SW480 (cell line): ENCODE data around the gene P2RX4.
A peak's percentile ranks its signal among the peaks of the same experiment; 100 is the strongest.
"Not testable (repeated sequence)": the region's sequence is repeated elsewhere in the genome, so short reads cannot be mapped to it uniquely, and the experiment has no call there.

ENCODE experiments used
- DNase-seq: peaks from one replicate; pipeline ENCODE4 v3.0.0-alpha.2; 2016; ENCODE audit warnings: low spot score

Gene P2RX4, protein sequence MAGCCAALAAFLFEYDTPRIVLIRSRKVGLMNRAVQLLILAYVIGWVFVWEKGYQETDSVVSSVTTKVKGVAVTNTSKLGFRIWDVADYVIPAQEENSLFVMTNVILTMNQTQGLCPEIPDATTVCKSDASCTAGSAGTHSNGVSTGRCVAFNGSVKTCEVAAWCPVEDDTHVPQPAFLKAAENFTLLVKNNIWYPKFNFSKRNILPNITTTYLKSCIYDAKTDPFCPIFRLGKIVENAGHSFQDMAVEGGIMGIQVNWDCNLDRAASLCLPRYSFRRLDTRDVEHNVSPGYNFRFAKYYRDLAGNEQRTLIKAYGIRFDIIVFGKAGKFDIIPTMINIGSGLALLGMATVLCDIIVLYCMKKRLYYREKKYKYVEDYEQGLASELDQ

GRCh38 chr12:121209624-121210572 is at the start of gene P2RX4:
P2RX4 (plus strand) TSS chr12:121210129; CDS start chr12:121210165, 36 bp downstream.
- DNase-seq: peak; percentile 79

DNA sequence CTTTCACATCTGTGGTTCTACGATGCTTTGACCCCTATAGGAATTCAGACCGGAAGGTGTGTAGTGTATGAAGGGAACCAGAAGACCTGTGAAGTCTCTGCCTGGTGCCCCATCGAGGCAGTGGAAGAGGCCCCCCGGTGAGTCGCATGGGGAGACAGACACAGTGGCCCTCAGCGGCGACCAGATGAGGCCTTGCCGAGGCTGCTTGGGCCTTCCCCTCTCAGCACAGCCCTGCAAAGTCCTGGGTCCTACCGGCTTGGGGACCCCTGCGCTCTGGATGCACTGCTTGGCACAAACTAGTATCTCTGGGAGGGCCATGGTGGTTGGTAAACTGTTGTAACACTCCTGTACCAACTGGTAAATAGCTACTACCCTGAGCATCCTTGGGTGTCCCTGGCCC is 47.5 kb upstream of the P2RX4 start:
- no peak for DNase-seq

- DNase-seq: no peak
Measured at GRCh38 chr12:121162985-121163384, 46.9 kb upstream of the P2RX4 start.

DNA sequence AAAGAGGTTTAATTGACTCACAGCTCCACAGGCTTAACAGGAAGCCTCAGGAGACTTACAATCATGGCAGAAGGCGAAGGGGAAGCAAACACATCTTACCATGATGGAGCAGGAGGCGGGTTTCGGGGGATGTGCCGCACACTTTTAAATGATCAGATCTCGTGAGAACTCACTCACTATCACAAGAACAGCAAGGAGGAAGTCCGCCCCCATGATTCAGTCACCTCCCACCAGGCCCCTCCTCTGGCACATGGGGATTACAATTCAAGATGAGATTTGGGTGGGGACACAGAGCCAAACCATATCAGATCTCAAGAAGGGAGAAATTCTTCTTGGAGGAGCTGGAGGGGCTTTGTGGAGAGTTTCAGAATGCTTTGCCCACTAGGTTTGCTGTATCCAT is 45.1 kb upstream of the P2RX4 start:
- DNase-seq: not testable (repeated sequence)

DNA sequence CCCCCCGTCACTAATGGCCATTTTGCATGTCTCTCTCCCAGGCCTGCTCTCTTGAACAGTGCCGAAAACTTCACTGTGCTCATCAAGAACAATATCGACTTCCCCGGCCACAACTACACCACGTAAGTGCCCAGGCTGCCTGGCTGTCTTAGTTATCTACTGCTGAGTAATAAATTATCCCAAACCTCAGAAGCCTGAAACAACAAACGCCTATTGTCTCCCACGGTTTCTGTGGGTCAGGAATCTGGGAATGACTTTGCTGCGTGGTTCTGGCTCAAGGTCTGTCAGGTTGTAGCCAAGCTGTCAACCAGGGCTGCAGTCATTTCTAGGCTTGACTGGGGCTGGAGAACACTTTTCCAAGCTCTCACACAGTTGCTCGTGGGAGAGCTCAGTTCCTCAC is 44.6 kb upstream of the P2RX4 start:
- DNase-seq: peak; percentile 56

GRCh38 chr12:121166356-121166755 is 43.6 kb upstream of the P2RX4 start:
- DNase-seq: no peak

DNA sequence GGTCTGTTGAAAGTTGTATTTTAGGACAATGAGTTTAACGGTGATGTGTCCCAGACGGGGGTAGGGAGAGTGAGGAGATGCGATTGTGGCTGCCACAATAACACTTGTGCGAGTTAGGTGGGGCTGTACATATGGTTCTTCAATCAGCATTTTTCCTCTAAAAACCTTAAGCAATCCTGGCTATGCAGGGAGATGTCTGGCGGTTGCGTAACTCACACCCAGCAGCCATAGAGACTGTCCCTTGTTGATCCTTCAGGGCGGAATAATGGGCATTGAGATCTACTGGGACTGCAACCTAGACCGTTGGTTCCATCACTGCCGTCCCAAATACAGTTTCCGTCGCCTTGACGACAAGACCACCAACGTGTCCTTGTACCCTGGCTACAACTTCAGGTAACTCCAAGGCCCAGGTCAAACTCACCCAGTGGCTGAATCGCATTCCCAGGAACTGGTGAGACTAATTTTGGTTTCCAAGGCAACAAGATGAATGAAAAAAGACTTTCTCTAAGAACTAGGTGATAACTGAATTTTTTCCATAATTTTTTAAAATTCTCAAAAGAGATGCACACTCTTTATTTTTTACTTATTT is 42.6 kb upstream of the P2RX4 start:
- DNase-seq: no peak

- no peak for DNase-seq
Measured at GRCh38 chr12:121167951-121168350, 42.0 kb upstream of the P2RX4 start.

- no peak for DNase-seq
Measured at GRCh38 chr12:121170151-121170550, 39.8 kb upstream of the P2RX4 start.

- DNase-seq: no peak
Measured at GRCh38 chr12:121170611-121171260, 39.2 kb upstream of the P2RX4 start.

GRCh38 chr12:121172145-121172544 is 37.8 kb upstream of the P2RX4 start:
- DNase-seq: no peak

- DNase-seq: no peak
Measured at GRCh38 chr12:121175383-121176119, 34.4 kb upstream of the P2RX4 start.

DNA sequence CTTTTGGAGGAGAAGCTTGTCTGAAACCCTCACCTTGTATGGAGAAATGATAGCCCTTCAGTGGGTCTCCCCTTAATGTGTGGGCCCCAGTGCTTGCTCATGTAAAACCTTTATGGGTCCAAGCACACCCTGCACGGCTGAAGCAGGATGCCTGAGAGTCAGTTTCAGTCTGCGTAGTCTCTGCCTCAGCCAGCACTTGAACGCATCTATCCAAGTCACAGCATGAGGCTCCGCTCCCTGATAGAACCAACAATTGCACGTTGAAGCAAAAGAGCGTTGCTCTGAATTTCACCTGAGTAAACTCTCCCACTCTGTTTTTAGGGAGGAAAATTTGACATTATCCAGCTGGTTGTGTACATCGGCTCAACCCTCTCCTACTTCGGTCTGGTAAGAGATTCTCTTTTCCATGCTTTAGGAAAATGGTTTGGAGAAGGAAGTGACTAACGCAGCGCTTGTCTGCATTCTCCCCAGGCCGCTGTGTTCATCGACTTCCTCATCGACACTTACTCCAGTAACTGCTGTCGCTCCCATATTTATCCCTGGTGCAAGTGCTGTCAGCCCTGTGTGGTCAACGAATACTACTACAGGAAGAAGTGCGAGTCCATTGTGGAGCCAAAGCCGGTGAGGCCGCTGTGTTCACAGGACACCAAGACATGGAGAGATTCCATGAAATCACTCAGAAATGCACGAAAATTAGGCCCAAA is 33.0 kb upstream of the P2RX4 start:
- DNase-seq: no peak

DNA sequence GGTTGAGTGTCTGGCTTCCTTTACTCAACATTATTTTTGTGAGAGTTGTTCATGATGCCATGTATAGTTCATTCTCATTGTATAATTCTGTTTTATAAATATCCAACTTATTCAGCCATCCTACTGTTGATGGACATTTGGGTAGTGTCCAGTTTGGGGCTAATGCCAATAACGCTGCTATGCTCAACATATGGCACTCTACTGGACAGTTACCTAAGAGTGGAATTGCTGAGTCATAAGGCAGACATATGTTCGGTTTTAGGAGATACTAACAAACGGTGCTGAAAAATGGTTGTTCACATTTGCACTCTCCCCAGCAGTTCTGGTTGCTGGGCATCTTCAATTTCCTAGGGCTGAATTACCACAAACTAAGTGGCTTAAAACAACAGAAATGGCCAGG is 28.7 kb upstream of the P2RX4 start:
- no peak for DNase-seq

DNA sequence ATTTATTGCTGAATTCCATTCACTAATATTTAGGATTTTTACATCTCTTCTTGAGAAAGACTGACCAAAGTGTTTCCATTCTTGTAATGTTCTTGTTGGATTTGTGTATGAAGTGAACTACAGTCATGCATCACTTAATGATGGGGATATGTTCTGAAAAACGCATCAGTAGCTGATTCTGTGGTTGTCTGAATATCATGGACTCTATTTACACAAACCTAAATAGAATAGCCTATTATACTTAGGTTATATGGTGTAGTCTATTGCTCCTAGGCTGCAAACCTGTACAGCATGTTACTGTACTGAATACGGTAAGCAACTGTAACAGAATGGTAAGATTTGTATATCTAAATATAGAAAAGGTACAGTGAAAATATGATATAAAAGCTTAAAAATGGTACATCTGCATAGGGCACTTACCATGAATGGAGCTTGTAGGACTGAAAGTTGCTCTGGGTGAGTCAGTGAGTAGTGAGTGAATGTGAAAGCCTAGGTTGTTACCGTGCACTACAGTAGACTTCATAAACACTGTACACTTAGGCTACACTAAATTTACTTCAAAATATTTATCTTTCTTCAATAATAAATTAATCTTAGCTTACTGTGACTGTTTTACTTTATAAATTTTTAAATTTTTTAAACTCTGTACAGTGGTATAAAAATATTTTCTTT is 27.6 kb upstream of the P2RX4 start:
- no peak for DNase-seq

GRCh38 chr12:121184425-121184824 is 25.5 kb upstream of the P2RX4 start:
- DNase-seq: no peak

DNA sequence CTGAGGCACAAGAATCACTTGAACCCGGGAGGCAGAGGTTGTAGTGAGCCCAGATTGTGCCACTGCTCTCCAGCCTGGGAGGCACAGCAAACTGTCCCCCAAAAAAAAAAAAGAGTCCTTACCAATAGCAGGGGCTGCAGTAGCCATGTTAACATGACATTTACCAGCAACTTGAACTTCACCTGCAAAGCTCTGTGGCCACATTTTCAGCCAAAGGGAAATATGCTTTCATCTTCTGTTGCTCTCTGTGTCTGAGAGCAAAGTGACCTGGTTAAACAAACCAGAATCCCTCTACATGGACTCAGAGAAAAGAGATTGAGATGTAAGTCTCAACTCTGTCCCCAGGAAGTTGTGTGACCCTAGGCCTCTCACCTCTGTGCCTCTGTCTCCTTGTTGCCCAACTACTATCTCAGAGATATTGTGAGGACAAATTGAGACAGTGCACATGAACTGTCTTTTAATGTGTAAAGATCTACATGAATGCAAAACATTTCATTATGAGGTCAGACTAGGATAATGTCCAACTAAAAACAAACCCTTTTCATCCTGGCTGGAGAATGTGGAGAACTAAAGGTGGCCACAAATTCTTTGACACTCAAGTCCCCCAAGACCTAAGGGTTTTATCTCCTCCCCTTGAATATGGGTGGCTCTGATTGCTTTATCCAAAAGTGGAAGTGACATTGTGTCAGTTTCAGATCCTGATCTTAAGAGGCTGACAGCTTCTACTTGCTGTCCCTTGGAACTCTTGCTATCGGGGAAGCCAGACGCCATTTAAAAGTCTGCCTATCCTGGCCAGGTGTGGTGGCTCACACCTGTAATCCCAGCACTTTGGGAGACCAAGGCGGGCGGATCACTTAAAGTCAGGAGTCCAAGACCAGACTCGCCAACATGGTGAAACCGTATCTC is 24.7 kb upstream of the P2RX4 start:
- no peak for DNase-seq

DNA sequence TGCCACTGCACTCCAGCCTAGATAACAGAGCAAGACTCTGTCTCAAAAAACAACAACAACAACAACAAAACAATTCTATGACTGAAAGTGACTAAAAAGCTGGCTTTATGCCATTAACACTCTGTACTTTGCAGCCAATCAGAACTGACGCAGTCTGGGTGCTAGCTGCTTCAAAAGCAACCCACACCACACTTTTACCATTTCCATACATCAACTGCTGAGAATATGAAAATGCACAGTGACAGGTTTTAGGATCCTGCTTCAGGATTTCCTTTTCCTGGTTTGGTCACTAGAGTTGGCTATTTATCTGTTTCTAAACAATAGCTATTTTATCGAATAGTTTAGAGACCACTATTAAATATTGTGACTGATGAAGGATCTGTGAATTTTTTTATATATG is 23.1 kb upstream of the P2RX4 start:
- no peak for DNase-seq

DNA sequence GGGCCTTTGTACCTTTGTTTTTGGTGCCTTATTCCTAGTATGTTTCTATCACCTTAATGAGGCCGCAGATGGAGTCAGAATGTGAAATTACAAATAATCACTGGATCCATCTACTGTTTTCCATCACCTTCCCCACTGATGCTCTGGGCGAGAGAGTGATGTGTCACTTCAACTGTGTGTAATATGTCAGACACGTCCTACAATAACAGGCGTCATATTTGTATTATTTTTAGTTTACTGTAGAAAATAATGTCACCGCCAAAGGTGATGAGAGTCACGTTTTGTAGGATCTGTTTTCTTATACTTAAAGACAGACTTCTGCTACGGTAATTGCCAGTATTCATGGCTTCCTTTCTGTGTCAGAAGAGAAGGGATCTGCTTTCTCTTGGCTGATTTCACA is 22.4 kb upstream of the P2RX4 start:
- DNase-seq: no peak
